Activated naive CD4-positive, alpha-beta T cell treated with anti-CD3 and anti-CD28 coated beads for 36 hours (primary cell): ENCODE data around the gene HIPK1. TPM values are rescaled to one million over a fixed set of nuclear protein-coding genes. Genes with fewer than 3 reads are reported as not detected.

Experiments
- CTCF ChIA-PET: fragments of 350-600 bp; sonication (Branson Sonifier 250); formaldehyde crosslinking; loops from one replicate; lab custom pipeline; 2021; ENCODE audit warnings: antibody characterized with exemption; lab: Charles Lee
- DNase-seq: peaks from one replicate; pipeline ENCODE4 v3.0.0-alpha.2; 2020
- H3K27ac Mint-ChIP-seq: one replicate; pipeline ENCODE4 v1.8.0; 2021; ENCODE audit warnings: mild to moderate bottlenecking, mixed read lengths
- H3K27me3 Mint-ChIP-seq: one replicate; pipeline ENCODE4 v1.8.0; 2021; ENCODE audit warnings: low read depth, mixed read lengths
- H3K36me3 Mint-ChIP-seq: one replicate; pipeline ENCODE4 v1.8.0; 2021; ENCODE audit warnings: low read depth, mixed read lengths
- H3K4me1 Mint-ChIP-seq: one replicate; pipeline ENCODE4 v1.8.0; 2021; ENCODE audit warnings: low read depth, mixed read lengths
- H3K4me3 Mint-ChIP-seq: one replicate; pipeline ENCODE4 v1.8.0; 2021; ENCODE audit warnings: mild to moderate bottlenecking, moderate library complexity, mixed read lengths
- H3K9me3 Mint-ChIP-seq: one replicate; pipeline ENCODE4 v1.8.0; 2021; ENCODE audit warnings: mixed read lengths
- intact Hi-C: fragments of 100-400 bp; cut with micrococcal nuclease; formaldehyde crosslinking; loops from one replicate; pipeline ENCODE4 v1.15.1; 2023
- total RNA-seq, 2 experiments: library from RNA; stranded (reverse); gene quantifications; one replicate each; pipeline ENCODE4 v1.2.3, GENCODE V29; 2021

The HIPK1 gene
- total RNA-seq, 2 experiments from 2014 or later, result 47.7 to 51.0 TPM

DNA sequence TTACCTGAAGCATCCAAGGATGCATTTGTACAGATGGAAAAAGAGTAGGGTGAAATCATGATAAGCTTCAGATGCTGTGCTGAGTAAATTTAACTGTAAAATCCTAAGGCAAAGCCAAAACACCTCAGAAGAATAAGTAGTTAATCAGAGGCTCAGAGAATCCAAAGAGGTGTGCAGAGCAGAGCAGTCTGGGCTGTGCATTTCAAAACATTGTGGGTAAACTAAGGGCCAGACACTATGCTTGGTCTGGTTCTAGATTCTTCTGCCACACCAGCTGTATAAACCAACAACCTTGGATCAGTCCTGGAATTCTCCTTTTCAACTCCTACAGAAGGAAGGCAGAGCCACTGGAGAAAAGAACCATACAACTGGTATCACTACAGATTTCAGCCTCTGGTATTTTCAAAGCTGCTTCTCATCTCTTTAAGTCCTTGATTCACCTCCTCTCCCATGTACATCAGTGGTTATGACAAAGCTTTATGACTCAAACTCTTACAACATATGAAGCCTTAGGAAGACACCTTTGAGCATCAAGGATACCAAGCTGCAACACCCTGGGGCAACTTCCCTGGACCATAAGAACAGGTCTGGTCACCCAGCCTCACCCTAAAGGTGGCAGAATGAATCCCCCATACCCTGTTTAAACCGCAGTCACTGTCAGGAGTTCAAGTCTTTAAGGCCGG, 11.6 kb upstream of the HIPK1 start:
- Mint-ChIP-seq H3K27ac (no peak overlapping the region), H3K36me3 (peaks cover 11% of the 10 kb centered on the region), H3K27me3 (peaks cover 2% of the 10 kb centered on the region), H3K4me1 (peaks cover 7% of the 10 kb centered on the region), H3K4me3 (no peak overlapping the region), H3K9me3 (no peaks in the 10 kb centered on the region)
- DNase-seq, result no peak
- CTCF ChIA-PET, result interaction anchor here (0.6 to 1.7 kb wide), 2 partner anchors 11 to 302 kb away, joined by 3 to 5 read pairs; partner anchors contain the start of gene HIPK1
- intact Hi-C loops, result no loop called here

DNA sequence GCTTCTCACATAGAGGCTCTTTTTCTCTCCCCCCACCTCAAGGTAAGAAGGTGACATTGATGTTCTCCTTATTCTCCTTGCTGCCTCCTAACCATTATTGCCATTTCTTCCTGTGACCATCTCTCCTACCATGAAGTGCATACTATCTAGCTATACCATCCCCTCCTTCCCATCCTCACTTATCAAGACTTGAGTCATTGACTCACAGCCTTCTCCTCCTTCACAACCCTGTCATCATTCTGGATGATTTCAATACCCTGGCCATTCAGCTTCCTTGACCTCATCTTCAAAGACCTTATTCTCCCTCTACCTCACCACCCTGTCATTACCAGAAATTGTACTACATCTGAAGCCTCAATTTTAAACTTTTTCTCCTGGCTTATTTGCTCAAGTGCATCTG, 10.9 kb upstream of the HIPK1 start:
- intact Hi-C loops, result no loop called here
- Mint-ChIP-seq H3K9me3 (no peaks in the 10 kb centered on the region), H3K27me3 (peaks cover 2% of the 10 kb centered on the region), H3K36me3 (peaks cover 7% of the 10 kb centered on the region), H3K4me3 (no peak overlapping the region), H3K27ac (no peak overlapping the region), H3K4me1 (peaks cover 7% of the 10 kb centered on the region)
- no peak for DNase-seq
- CTCF ChIA-PET, result interaction anchor here (0.6 kb wide), 1 partner anchor 302 kb away, joined by 3 read pairs; no protein-coding TSS in a partner anchor

DNA sequence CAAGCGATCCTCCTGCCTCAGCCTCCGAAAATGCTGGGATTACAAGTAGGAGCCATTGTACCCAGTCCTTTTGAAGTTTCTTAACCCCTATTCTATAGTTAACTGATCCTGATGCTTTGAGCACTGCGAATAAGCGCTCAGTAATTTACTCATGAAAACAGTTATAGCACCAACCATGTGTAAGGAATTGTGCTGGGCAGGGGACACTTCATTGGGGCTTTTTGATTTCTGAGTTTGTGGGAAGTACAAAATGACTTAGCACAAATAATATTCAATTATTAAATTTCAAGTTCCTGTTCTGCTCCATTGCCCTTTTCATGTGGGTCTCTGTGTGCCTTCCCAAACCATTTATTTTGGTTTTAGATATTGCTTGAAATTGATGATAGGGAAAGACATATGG, 6.2 kb upstream of the HIPK1 start:
- no peaks in the 10 kb centered on the region for H3K36me3 Mint-ChIP-seq
- no peak for DNase-seq
- no peaks in the 10 kb centered on the region for H3K9me3 Mint-ChIP-seq
- intact Hi-C loops, result no loop called here
- CTCF ChIA-PET, result no interaction called here
- H3K27ac Mint-ChIP-seq, result no peak overlapping the region
- peaks cover 2% of the 10 kb centered on the region for H3K27me3 Mint-ChIP-seq
- H3K4me3 Mint-ChIP-seq, result no peak overlapping the region
- peaks cover 3% of the 10 kb centered on the region for H3K4me1 Mint-ChIP-seq

DNA sequence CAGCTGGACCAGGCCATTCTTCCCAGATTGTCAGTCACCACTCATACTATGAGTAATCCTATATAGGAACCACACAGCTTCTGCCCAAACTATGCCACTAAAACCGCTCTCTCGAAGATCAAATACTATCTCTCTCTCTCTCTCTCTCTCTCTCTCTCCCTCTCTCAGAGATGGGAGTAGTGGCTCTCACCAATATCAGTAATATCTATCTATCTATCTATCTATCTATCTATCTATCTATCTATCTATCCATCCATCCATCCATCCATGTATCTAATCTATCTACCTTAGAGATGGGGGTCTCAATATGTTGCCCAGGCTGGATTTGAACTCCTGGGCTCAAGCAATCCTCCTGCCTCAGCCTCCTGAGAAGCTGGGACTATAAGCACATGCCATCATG, 4.7 kb upstream of the HIPK1 start:
- peak overlapping the region; percentile 26 for H3K27ac Mint-ChIP-seq

DNA sequence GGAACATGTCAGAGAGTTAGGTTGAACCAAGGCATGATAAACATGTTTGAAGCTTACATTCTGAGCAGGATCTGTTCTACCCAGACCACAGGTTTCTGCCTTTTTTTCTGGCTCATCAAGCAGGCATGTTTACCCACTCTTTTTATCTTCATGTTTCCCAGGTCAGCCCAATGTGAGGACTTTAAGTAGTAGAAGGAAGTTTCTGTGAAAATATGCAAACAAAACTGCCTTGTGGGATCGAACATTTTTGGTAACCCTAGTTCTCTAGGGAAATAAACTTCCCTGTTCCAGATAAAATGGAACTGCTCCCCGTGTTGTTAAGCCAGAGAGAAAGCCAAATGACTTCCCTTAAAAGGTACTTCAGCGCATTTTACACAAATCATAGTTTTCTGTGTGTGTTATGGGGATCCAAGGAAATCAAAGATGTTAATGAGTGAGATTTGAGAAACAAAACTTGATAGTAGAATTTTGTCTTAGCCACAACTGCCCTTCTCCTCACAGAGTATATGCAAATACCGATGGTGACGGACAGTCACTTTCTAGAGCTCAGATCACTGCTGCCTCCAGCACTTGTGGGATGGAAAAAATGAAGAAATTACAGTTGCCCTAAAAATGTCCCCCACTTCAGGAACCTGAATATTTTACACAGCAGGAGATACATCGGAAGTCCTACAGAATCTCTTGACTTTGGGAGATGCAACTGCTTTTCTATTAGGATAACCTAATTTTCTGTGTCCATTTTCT, 765 bp upstream of the HIPK1 start:
- H3K9me3 Mint-ChIP-seq, result no peaks in the 10 kb centered on the region
- peaks cover 32% of the 10 kb centered on the region for H3K4me1 Mint-ChIP-seq
- H3K27me3 Mint-ChIP-seq, result no peaks in the 10 kb centered on the region
- no peaks in the 10 kb centered on the region for H3K36me3 Mint-ChIP-seq
- peak overlapping the region; percentile 96 for H3K4me3 Mint-ChIP-seq
- intact Hi-C loops, result no loop called here
- no peak for DNase-seq
- CTCF ChIA-PET, result interaction anchor here (0.9 to 5.5 kb wide), 11 partner anchors 12 to 95 kb away, joined by 3 to 53 read pairs (median 5); partner anchors contain the start of genes AP4B1 and DCLRE1B
- peak overlapping the region; percentile 99 for H3K27ac Mint-ChIP-seq

More for the DNA sequence above, 4.7 kb upstream of the HIPK1 start:
- no peaks in the 10 kb centered on the region for H3K9me3 Mint-ChIP-seq
- no peak overlapping the region for H3K4me3 Mint-ChIP-seq
- intact Hi-C loops, result no loop called here
- H3K4me1 Mint-ChIP-seq, result peaks cover 12% of the 10 kb centered on the region
- no peak for DNase-seq
- CTCF ChIA-PET, result interaction anchor here (1.0 to 1.4 kb wide), 2 partner anchors 13 to 15 kb away, joined by 3 read pairs; no protein-coding TSS in a partner anchor
- H3K27me3 Mint-ChIP-seq, result no peaks in the 10 kb centered on the region
- no peaks in the 10 kb centered on the region for H3K36me3 Mint-ChIP-seq

DNA sequence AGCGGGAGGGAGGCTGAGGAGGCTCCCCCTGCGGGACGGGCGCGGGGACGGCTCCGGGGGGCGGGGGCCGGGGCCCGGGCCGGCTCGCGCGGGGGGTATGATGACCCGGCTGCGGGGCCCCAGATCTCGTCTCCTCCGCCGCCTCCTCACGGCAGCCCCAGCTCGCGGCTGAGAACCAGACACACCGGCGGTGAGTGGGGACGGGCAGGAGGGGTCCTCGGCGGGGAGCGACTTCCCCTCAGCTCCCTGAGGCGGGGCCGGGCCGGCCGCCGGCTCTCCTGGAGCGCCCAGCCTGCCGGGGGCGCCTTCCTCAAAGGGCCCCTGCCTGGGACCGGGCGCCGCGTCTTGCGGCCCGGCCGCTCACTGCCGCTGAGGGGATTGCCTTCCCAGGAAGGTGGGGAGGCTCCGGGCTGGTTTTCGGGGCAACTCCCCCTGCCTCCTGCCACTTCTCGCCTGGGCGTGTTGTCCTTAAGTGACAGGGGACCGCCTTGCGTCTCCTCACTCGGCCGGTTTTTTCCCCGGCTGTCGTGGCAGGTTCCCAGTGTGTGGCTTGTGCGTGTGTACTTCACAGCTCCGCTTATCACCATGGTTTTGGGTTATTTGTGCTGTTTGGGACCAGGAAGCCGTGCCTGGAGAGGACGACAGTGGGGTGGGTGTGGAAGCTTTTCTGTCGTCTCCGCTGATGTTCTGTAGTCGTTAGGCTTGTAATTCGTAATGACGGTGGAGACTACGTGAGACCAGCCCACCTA, 800 bp downstream of the HIPK1 start:
- Mint-ChIP-seq H3K9me3 (no peaks in the 10 kb centered on the region), H3K4me3 (peak overlapping the region; percentile 89), H3K27ac (peak overlapping the region; percentile 98), H3K4me1 (peaks cover 44% of the 10 kb centered on the region), H3K27me3 (no peaks in the 10 kb centered on the region), H3K36me3 (peaks cover 5% of the 10 kb centered on the region)
- intact Hi-C loops, result loop anchor here (1.0 to 10.0 kb wide), 17 partner anchors 10 to 1305 kb away; partner anchors contain the start of genes CSDE1, DCLRE1B, LRIG2 and MAGI3
- CTCF ChIA-PET, result interaction anchor here (0.9 to 5.5 kb wide), 18 partner anchors 10 to 814 kb away, joined by 3 to 53 read pairs (median 5); partner anchors contain the start of genes AP4B1, DCLRE1B and OLFML3
- DNase-seq, result peak; percentile 85

DNA sequence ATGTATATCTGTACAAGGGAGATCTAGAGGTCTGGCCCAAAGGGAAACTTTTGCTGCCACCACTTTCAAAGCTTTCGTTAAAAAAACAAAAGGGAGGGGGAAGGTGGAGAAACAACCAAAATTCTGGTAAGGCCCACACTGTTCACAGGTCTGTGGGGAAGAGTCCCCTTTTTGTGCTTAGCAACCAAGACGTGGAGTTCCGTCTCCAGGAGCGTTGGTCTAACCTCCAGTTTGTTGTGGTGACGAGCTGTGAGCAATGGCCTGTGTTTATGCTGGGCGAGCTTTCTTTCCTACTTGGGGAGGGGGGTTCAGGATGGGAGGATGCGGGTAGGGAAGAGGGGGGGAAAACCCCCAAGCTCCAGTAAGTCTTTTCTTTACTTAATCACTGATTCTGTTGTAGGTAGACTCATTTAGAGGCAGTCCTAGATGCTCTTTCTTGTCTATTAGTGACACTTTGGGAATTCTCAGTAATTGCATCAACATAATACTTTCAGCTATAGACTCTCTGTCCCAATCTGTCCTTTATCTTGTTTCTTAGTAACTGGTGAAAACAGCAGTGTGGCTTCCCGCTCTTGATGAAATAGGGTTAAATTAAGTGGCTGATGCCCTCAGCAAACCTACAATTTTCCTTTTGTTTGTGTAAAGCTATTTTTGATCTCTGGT, 1.5 kb downstream of the HIPK1 start:
- Mint-ChIP-seq H3K4me3 (peak overlapping the region; percentile 89), H3K27me3 (no peaks in the 10 kb centered on the region), H3K9me3 (no peaks in the 10 kb centered on the region), H3K36me3 (peaks cover 10% of the 10 kb centered on the region), H3K4me1 (peaks cover 51% of the 10 kb centered on the region), H3K27ac (peak overlapping the region; percentile 98)
- intact Hi-C loops, result loop anchor here (1.0 to 10.0 kb wide), 15 partner anchors 10 to 1306 kb away; partner anchors contain the start of genes CSDE1, LRIG2, MAGI3 and PHTF1
- DNase-seq, result peak; percentile 89
- CTCF ChIA-PET, result interaction anchor here (0.8 to 5.5 kb wide), 13 partner anchors 10 to 815 kb away, joined by 3 to 53 read pairs (median 4); partner anchors contain the start of genes AP4B1, DCLRE1B and OLFML3

DNA sequence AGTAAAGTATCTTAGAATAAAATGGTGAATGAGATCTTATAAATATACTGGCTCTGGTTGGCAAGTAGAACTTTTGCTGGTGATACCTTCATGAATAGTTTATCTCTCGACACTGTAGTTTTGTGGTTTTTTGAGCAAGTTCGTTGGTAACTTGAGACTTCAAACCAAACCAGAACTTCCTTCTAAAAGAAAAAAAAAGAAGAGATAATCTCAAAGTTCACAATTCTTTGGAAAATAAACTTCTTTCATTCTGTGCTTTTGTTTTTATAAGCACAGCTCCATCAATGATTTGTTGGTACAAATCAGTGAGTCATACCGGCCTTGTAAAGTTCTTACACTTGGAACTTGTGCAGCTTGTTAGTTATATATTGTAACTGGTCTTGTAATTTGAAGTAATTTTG, 2.3 kb downstream of the HIPK1 start:
- H3K27me3 Mint-ChIP-seq, result no peaks in the 10 kb centered on the region
- peaks cover 57% of the 10 kb centered on the region for H3K4me1 Mint-ChIP-seq
- no peaks in the 10 kb centered on the region for H3K9me3 Mint-ChIP-seq
- H3K27ac Mint-ChIP-seq, result peak overlapping the region; percentile 98
- intact Hi-C loops, result loop anchor here (2.0 to 10.0 kb wide), 7 partner anchors 581 to 1307 kb away; partner anchors contain the start of genes LRIG2, RHOC, SLC16A1 and TRIM33
- no peak for DNase-seq
- H3K4me3 Mint-ChIP-seq, result peak overlapping the region; percentile 89
- CTCF ChIA-PET, result interaction anchor here (0.8 to 5.5 kb wide), 11 partner anchors 9 to 96 kb away, joined by 3 to 53 read pairs (median 5); partner anchors contain the start of genes AP4B1, DCLRE1B and OLFML3
- peaks cover 10% of the 10 kb centered on the region for H3K36me3 Mint-ChIP-seq

DNA sequence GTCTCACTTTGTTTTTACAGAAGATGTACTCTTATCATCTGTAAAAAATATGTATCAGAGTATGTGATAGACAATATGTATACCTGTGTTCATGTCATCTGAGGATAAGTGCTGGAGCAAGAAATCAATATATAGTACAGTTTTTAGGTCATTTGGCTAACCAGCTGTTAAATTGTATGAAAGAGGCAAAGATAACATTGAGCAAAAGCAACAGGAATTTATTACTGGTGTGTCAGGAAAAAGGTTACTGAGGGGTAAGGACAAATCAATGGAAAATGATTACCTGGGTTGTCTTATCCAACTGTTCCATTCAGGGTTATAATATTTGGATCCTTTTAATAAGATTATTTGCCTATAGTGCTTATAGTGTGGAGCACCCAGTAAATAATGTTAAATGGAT, 4.9 kb downstream of the HIPK1 start:
- Mint-ChIP-seq H3K27me3 (no peaks in the 10 kb centered on the region), H3K27ac (peak overlapping the region; percentile 98), H3K36me3 (peaks cover 13% of the 10 kb centered on the region), H3K4me3 (peak overlapping the region; percentile 65), H3K4me1 (peaks cover 67% of the 10 kb centered on the region), H3K9me3 (no peaks in the 10 kb centered on the region)
- intact Hi-C loops, result loop anchor here (5.0 to 10.0 kb wide), 5 partner anchors 578 to 1309 kb away; partner anchors contain the start of genes RHOC and TRIM33
- CTCF ChIA-PET, result interaction anchor here (1.1 to 1.3 kb wide), 3 partner anchors 15 to 98 kb away, joined by 3 to 5 read pairs (median 4); no protein-coding TSS in a partner anchor
- no peak for DNase-seq

DNA sequence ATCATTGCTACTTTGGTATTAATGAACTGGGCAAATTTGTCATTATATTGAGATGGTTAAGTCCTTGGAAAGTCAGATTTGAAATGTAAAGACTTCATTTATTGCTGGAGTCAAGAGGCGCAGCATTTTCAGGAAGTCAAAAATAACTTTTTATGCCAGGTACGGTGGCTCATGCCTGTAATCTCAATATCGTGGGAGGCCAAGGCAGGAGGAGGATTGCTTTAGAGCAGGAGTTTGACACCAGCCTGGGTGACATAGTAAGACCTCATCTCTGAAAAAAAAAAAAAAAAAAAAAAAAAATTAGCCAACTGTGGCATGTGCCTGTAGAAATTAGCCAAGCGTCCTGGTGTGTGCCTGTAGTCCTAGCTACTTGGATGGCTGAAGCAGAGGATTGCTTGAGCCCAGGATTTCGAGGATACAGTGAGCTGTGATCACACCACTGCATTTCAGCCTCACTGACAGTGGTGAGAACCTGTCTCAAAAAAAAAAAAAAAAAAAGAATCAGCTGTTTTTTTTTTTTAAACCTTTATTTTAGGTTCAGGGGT, 5.5 kb downstream of the HIPK1 start:
- H3K4me1 Mint-ChIP-seq, result peaks cover 73% of the 10 kb centered on the region
- DNase-seq, result no peak
- peak overlapping the region; percentile 98 for H3K27ac Mint-ChIP-seq
- no peak overlapping the region for H3K4me3 Mint-ChIP-seq
- CTCF ChIA-PET, result interaction anchor here (0.6 to 0.7 kb wide), 2 partner anchors 83 to 1269 kb away, joined by 3 to 4 read pairs; no protein-coding TSS in a partner anchor
- intact Hi-C loops, result loop anchor here (5.0 to 10.0 kb wide), 5 partner anchors 578 to 1310 kb away; partner anchors contain the start of genes RHOC and TRIM33
- peaks cover 13% of the 10 kb centered on the region for H3K36me3 Mint-ChIP-seq
- no peaks in the 10 kb centered on the region for H3K27me3 Mint-ChIP-seq
- H3K9me3 Mint-ChIP-seq, result no peaks in the 10 kb centered on the region
